Transverse colon (tissue), 4 donors: ENCODE results near the gene GRB7.

Experiments
- POLR2A ChIP-seq: fragments of 450-650 bp; IDR thresholded peaks from one replicate; pipeline ENCODE4 v1.6.1; 2016; ENCODE audit warnings: antibody characterized with exemption, mild to moderate bottlenecking, moderate library complexity
- POLR2AphosphoS5 ChIP-seq, 3 donors: sonication (generic); formaldehyde crosslinking; IDR thresholded peaks; one replicate each; pipeline ENCODE4 v1.6.1; 2016; ENCODE audit warnings: antibody characterized with exemption in 3 of 3
- TF ChIP-seq, protein P1 (sequence below), 5 experiments: fragments of 200-600 bp in 3 of 5; fragments of 450-650 bp in 2 of 5; sonication (generic) in 3 of 5; IDR thresholded peaks; 1 replicate in 2 of 5; 2 replicates in 3 of 5; pipeline ENCODE4 v1.5.1; 2016 to 2017; ENCODE audit warnings: antibody characterized with exemption in 5 of 5, inconsistent platforms in 3 of 5, mild to moderate bottlenecking in 2 of 5, moderate library complexity in 1 of 5

DNA sequence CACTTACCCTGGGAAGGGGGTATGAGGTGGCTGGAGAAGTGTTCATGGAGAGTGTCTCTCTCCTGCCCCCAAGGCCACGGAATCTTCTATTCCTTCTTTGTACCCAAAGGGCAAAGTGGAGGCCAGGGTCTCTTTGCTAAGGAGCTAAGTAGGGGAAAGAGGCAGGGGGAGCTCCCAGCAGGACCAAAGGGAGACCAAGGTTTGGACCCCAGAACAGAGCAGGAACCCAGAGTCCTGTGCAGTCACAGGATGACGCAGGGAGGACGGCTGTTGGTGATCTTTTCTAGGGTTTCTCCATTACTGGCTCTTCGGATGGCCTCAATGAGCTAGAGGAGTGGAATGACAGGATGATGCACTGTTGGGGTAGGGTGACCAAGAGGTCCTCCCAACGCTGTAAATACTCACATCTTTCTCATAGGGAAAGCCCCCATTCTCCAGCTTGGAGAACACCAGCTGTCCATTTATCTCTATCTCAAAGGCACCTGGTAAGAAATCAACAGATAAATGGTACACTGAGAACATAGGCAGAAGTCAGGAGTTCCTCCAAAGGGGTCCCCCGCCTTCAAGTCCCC is 8.4 kb upstream of the GRB7 start:
- TF ChIP-seq, protein P1, sequence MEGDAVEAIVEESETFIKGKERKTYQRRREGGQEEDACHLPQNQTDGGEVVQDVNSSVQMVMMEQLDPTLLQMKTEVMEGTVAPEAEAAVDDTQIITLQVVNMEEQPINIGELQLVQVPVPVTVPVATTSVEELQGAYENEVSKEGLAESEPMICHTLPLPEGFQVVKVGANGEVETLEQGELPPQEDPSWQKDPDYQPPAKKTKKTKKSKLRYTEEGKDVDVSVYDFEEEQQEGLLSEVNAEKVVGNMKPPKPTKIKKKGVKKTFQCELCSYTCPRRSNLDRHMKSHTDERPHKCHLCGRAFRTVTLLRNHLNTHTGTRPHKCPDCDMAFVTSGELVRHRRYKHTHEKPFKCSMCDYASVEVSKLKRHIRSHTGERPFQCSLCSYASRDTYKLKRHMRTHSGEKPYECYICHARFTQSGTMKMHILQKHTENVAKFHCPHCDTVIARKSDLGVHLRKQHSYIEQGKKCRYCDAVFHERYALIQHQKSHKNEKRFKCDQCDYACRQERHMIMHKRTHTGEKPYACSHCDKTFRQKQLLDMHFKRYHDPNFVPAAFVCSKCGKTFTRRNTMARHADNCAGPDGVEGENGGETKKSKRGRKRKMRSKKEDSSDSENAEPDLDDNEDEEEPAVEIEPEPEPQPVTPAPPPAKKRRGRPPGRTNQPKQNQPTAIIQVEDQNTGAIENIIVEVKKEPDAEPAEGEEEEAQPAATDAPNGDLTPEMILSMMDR (IDR thresholded peaks at IDR 0.05) = no peak
- TF ChIP-seq POLR2AphosphoS5 (IDR thresholded peaks at IDR 0.05) (no peak), POLR2A (no peak)
